Stomach (tissue), 9 donors: ENCODE measurements around the gene INPP1. TPM values are rescaled to one million over a fixed set of nuclear protein-coding genes. Genes with fewer than 3 reads are reported as not detected.
"Not testable (repeated sequence)": the region's sequence is repeated elsewhere in the genome, so short reads cannot be mapped to it uniquely, and the experiment has no call there.

ENCODE experiments used
- DNase-seq, 2 donors: peaks; one replicate each; pipeline versions ENCODE4 v3.0.0 to v3.0.0-alpha.2; 2013 to 2019
- H3K27ac ChIP-seq, 5 donors: fragments of 200-600 bp in 4 of 5; sonication (generic) in 4 of 5; one replicate each; pipeline ENCODE4 v1.5.1; 2013 to 2019; ENCODE audit warnings: mild to moderate bottlenecking in 1 of 5, moderate library complexity in 1 of 5
- H3K27me3 ChIP-seq, 3 donors: fragments of 200-600 bp; sonication (generic); one replicate each; pipeline ENCODE4 v1.5.1; 2017 to 2019; ENCODE audit warnings: mixed run types in 1 of 3
- H3K36me3 ChIP-seq, 4 donors: fragments of 200-600 bp; sonication (generic); 1 replicate in 3 of 4; 2 replicates in 1 of 4; pipeline ENCODE4 v1.5.1; 2016 to 2019
- H3K4me1 ChIP-seq, 4 donors: fragments of 200-600 bp; sonication (generic); one replicate each; pipeline ENCODE4 v1.5.1; 2016 to 2019
- H3K4me3 ChIP-seq, 4 donors: fragments of 200-600 bp; sonication (generic) in 3 of 4; one replicate each; pipeline ENCODE4 v1.5.1; 2016 to 2019; ENCODE audit warnings: mild to moderate bottlenecking in 1 of 4
- H3K9me3 ChIP-seq, 4 donors: fragments of 200-600 bp; sonication (generic); one replicate each; pipeline ENCODE4 v1.5.1; 2016 to 2019
- CTCF ChIP-seq, 7 experiments: fragments of 450-650 bp in 4 of 7; fragments of 200-600 bp in 3 of 7; sonication (generic) in 3 of 7; IDR thresholded peaks; one replicate each; pipeline ENCODE4 v1.5.1; 2016 to 2019; ENCODE audit warnings: antibody characterized with exemption in 7 of 7, control low read depth in 2 of 7, mild to moderate bottlenecking in 1 of 7
- EP300 ChIP-seq: sonication (generic); formaldehyde crosslinking; IDR thresholded peaks from one replicate; pipeline ENCODE4 v1.6.1; 2017; ENCODE audit warnings: antibody characterized with exemption
- POLR2A ChIP-seq, 4 donors: fragments of 450-650 bp; IDR thresholded peaks; one replicate each; pipeline ENCODE4 v1.6.1; 2016; ENCODE audit warnings: antibody characterized with exemption in 4 of 4, control low read depth in 2 of 4, mild to moderate bottlenecking in 1 of 4, moderate library complexity in 1 of 4
- POLR2AphosphoS5 ChIP-seq, 3 donors: sonication (generic); formaldehyde crosslinking; IDR thresholded peaks; one replicate each; pipeline ENCODE4 v1.6.1; 2016; ENCODE audit warnings: antibody characterized with exemption in 3 of 3
- WGBS, 5 donors: extraction: QIAGEN DNeasy Blood & Tissue Kit in 3 of 5; methylation state at CpG; one replicate each; pipeline versions ENCODE4 v1.1.5 to v1.1.7; 2013 to 2018; 5-methylcytosine and 5-hydroxymethylcytosine counted together
- intact Hi-C: fragments of 100-400 bp; cut with DNase I; formaldehyde crosslinking; loops from one replicate; pipeline ENCODE4 v1.15.1; 2023; ENCODE audit warnings: low total_unique reads
- polyA plus RNA-seq, 3 donors: library from polyadenylated mRNA; stranded (reverse); fragments of 200-250 nt; gene quantifications; one replicate each; pipeline ENCODE4 v1.2.3, GENCODE V29; 2013
- total RNA-seq, 5 donors: library from RNA; depleted of rRNA; stranded (reverse); fragments of >200 nt; gene quantifications; one replicate each; pipeline versions ENCODE4 v1.1.0 to v1.2.3, GENCODE V29; 2014 to 2016
- donor health status: healthy with polysubstance abuse.
- donor health status: Bipolar disorder and iron deficiency.
- donor health status: healthy.

INPP1 gene
- total and polyA plus RNA-seq, 8 donors = 4.2 to 51.0 (median 25.5) TPM; not detected in 1

- Histone ChIP-seq H3K4me1 (peaks cover 0 to 50% (median 26%) of the 10 kb centered on the region in 4 donors), H3K9me3 (no peaks in the 10 kb centered on the region), H3K27ac (peak overlapping the region in 3 of 5 donors; percentile 32 to 52 (median 41)), H3K36me3 (no peaks in the 10 kb centered on the region), H3K27me3 (no peaks in the 10 kb centered on the region), H3K4me3 (no peak overlapping the region)
- TF ChIP-seq EP300 (no peak), POLR2A (IDR thresholded peaks at IDR 0.05) (no peak), POLR2AphosphoS5 (IDR thresholded peaks at IDR 0.05) (no peak), CTCF (IDR thresholded peaks at IDR 0.05) (no peak)
- no peak for DNase-seq
- intact Hi-C loops = no loop called here
These were observed 10.1 kb downstream of the INPP1 start for GRCh38 chr2:190353537-190353899.

DNA sequence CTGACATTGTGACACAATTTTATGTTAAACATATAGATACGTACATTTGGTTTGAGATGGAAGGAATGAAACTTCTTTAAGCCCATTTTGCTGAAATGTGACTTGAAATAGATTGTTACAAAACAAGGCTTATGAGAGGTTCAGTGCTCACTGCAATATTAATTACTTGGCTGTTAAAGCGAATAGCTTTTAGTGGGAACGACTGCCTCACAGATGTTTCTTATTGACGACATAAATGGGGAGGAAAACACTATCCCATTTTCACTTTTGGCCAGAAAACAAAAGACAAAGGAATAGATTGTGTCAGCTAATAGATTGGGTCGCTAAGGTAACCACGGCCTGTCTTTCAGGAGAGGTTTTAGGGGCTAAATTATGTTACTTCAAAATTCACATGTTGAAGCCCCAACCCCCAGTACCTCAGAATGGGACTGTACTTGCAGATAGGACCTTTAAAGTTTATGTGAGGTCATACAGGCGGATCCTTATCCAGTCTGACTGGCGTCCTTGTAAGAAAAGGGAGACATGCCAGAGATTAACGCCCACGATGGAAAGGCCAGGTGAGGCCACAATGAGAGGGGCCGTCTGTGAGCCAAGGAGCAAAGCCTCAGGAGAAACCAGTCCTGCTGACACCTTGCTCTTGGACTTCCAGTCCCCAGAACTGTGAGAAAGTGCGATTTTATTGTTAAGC lies 10.8 kb downstream of the INPP1 start:
- Histone ChIP-seq H3K9me3 (no peaks in the 10 kb centered on the region), H3K27ac (peak overlapping the region in 3 of 5 donors; percentile 32 to 52 (median 41)), H3K4me3 (no peak overlapping the region), H3K27me3 (no peaks in the 10 kb centered on the region), H3K36me3 (no peaks in the 10 kb centered on the region), H3K4me1 (peaks cover 0 to 57% (median 32%) of the 10 kb centered on the region in 4 donors)
- intact Hi-C loops = no loop called here
- TF ChIP-seq POLR2AphosphoS5 (IDR thresholded peaks at IDR 0.05) (no peak), POLR2A (IDR thresholded peaks at IDR 0.05) (no peak), CTCF (IDR thresholded peaks at IDR 0.05) (no peak), EP300 (no peak)
- WGBS, 5 donors = 50 to 69% (median 58%) methylated on average over 12 of the region's 12 CpGs
- no peak for DNase-seq

- Histone ChIP-seq H3K27me3 (no peaks in the 10 kb centered on the region), H3K36me3 (peaks cover 0 to 7% (median 0%) of the 10 kb centered on the region in 4 donors), H3K9me3 (no peaks in the 10 kb centered on the region), H3K27ac (peak overlapping the region in 1 of 5 donors; percentile 52), H3K4me1 (peaks cover 9 to 75% (median 44%) of the 10 kb centered on the region in 4 donors), H3K4me3 (no peak overlapping the region)
- intact Hi-C loops = no loop called here
- peak in 1 of 2 donors; percentile 52 for DNase-seq
- no peak for TF ChIP-seq POLR2A (IDR thresholded peaks at IDR 0.05)
- TF ChIP-seq POLR2AphosphoS5 (IDR thresholded peaks at IDR 0.05) = no peak
- TF ChIP-seq CTCF (IDR thresholded peaks at IDR 0.05) = no peak
- no peak for TF ChIP-seq EP300
- WGBS, 5 donors = 51 to 65% (median 60%) methylated on average over 6 of the region's 6 CpGs
These were observed 12.7 kb downstream of the INPP1 start for GRCh38 chr2:190355968-190356644.

DNA sequence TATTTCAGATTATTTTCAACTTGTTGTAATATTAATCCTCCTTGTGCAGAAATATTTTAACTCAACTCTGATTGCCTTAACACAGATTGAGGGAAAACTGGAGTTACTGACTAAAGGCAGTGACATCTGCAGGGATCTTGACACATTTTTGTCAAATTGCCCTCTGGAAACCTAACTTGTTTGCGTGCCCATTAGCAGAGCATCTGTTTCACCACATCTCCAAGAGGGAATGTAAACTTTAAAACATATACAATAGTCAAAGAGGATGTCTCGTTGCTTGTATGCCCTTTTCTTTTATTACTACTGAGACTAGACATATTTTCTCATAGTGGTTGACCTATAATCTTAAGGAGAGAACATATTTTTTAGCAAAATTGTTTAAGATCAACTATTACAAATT lies 14.2 kb downstream of the INPP1 start:
- DNase-seq = no peak
- Histone ChIP-seq H3K9me3 (no peaks in the 10 kb centered on the region), H3K4me3 (no peak overlapping the region), H3K27ac (no peak overlapping the region), H3K4me1 (peaks cover 9 to 69% (median 39%) of the 10 kb centered on the region in 4 donors), H3K27me3 (no peaks in the 10 kb centered on the region), H3K36me3 (peaks cover 0 to 10% (median 7%) of the 10 kb centered on the region in 4 donors)
- TF ChIP-seq EP300 = no peak
- TF ChIP-seq CTCF (IDR thresholded peaks at IDR 0.05) = no peak
- TF ChIP-seq POLR2A (IDR thresholded peaks at IDR 0.05) = no peak
- TF ChIP-seq POLR2AphosphoS5 (IDR thresholded peaks at IDR 0.05) = no peak
- 42 to 77% (median 67%) methylated on average over 2 of the region's 2 CpGs for WGBS, 5 donors
- intact Hi-C loops = no loop called here

- H3K4me1 ChIP-seq = peaks cover 9 to 57% (median 34%) of the 10 kb centered on the region in 4 donors
- H3K4me3 ChIP-seq, intact Hi-C loops, H3K9me3 ChIP-seq, H3K27me3 ChIP-seq, DNase-seq: not testable (repeated sequence)
- WGBS, 5 donors = 76 to 84% (median 78%) methylated on average over 8 of the region's 8 CpGs
- peaks cover 0 to 18% (median 13%) of the 10 kb centered on the region in 4 donors for H3K36me3 ChIP-seq
- H3K27ac ChIP-seq = peak overlapping the region in 4 of 5 donors; percentile 51 to 73 (median 66)
These were observed 15.5 kb downstream of the INPP1 start for GRCh38 chr2:190358655-190359448.
